Mucosa of descending colon (tissue), 3 donors: ENCODE data around the gene CHST11. TPM values are rescaled to one million over a fixed set of nuclear protein-coding genes. Genes with fewer than 3 reads are reported as not detected.

Experiments
- ATAC-seq: fragments of 200-7000 bp; cut with Tn5 transposase; one replicate; pipeline ENCODE4 v1.9.1; 2020; ENCODE audit warnings: mild to moderate bottlenecking, moderate library complexity
- DNase-seq, 3 donors: peaks; one replicate each; pipeline ENCODE4 v3.0.0-alpha.2; 2020
- H3K36me3 ChIP-seq: fragments of 200-600 bp; one replicate; pipeline ENCODE4 v1.8.0; 2021; ENCODE audit warnings: low read depth, mild to moderate bottlenecking
- H3K4me1 ChIP-seq: fragments of 200-600 bp; one replicate; pipeline ENCODE4 v1.8.0; 2021; ENCODE audit warnings: low read depth, mild to moderate bottlenecking
- H3K4me3 ChIP-seq: fragments of 200-600 bp; one replicate; pipeline ENCODE4 v1.8.0; 2021; ENCODE audit warnings: mild to moderate bottlenecking
- H3K9me3 ChIP-seq: fragments of 200-600 bp; one replicate; pipeline ENCODE4 v1.8.0; 2021; ENCODE audit warnings: mild to moderate bottlenecking
- CTCF ChIP-seq: fragments of 200-600 bp; IDR thresholded peaks from one replicate; pipeline ENCODE4 v1.8.0; 2022; ENCODE audit warnings: antibody characterized with exemption, mild to moderate bottlenecking
- intact Hi-C, 2 donors: fragments of 100-400 bp; cut with DNase I in 1 of 2; cut with micrococcal nuclease in 1 of 2; formaldehyde crosslinking; loops; one replicate each; pipeline versions ENCODE4 v1.11.0 to v1.11.1; 2022; cut with DNase I, micrococcal nuclease
- total RNA-seq, 3 donors: library from RNA; stranded (reverse); fragmentation: NEBNext Ultra II Directional in 2 of 3; extraction: Animal tissue kit (Norgen Biotek cat#: 25700) in 2 of 3; gene quantifications; one replicate each; pipeline versions ENCODE4 v1.2.1 to v1.2.4, GENCODE V29; 2021 to 2023
- donor health status: DM: no; HTN: no; CAD: no; lungs with moderate emphysema.
- donor health status: DM: no; HTN: no; CAD: no.
- donor health status: DM: no; HTN: yes; CAD: no.

The CHST11 gene
- total RNA-seq, 3 donors from 2014 or later = 3.3 to 15.2 (median 6.6) TPM

DNA sequence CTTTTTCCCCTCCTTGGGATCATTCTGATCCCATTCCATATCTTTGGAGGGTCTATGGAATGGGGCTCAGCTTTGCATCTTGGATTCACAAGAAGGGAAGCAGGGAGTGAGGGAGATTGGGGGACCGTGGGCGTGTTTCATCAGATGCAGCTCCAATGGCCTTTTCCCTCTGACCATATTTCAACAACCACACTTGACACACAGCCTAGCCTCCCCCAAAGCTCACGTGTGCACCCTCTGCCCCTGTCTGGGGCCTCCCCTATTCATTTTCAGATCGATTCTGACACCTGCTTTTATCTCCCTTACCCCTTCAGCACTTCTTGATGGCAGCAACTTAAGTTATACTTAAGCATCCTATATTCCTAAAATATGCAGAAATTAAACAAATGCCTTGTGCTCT lies 126.6 kb downstream of the CHST11 start:
- H3K9me3 ChIP-seq = no peaks in the 10 kb centered on the region
- TF ChIP-seq CTCF = no peak
- ATAC-seq = no peak
- DNase-seq = no peak
- no peak overlapping the region for H3K4me3 ChIP-seq
- peaks cover 3% of the 10 kb centered on the region for H3K4me1 ChIP-seq
- intact Hi-C loops = loop anchor here in 1 of 2 donors (5.0 kb wide), 1 partner anchor 126 kb away; the partner anchor contains the start of gene CHST11
- no peaks in the 10 kb centered on the region for H3K36me3 ChIP-seq

- no peak for TF ChIP-seq CTCF
- H3K9me3 ChIP-seq = no peaks in the 10 kb centered on the region
- DNase-seq (no peak), ATAC-seq (no peak)
- no peaks in the 10 kb centered on the region for H3K36me3 ChIP-seq
- intact Hi-C loops = no loop called here
- no peak overlapping the region for H3K4me3 ChIP-seq
- no peaks in the 10 kb centered on the region for H3K4me1 ChIP-seq
Measured at GRCh38 chr12:104585448-104586055, 128.8 kb downstream of the CHST11 start.

DNA sequence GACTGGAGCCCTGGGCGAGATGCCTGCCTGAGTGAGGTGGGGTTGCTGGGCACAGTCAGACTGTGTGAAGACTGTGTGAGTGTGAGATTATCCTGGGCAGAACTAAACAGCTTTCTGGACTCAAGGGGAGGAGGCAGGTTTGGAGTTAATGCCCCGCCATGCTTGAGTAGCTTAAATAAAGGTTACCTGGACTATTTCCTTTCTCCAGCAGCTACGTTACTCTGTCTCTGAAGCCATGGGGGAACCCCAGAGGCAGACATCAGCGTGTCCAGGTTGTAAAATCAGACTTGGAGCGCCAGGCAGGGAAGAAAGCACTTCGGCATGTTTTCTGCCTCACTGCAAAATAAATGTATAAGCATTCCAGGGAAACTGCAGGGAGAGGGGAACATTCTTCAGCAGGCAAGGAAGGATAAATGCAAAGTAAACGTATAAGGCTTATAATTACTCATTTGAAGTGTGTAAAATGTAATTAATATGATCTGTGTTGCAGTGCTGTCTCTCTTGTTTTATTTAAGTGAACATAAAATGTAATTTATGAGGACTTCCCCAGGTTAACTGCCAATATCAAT lies 129.7 kb downstream of the CHST11 start:
- intact Hi-C loops = no loop called here
- Histone ChIP-seq H3K36me3 (no peaks in the 10 kb centered on the region), H3K9me3 (no peaks in the 10 kb centered on the region), H3K4me1 (no peaks in the 10 kb centered on the region), H3K4me3 (no peak overlapping the region)
- no peak for DNase-seq
- ATAC-seq = no peak
- TF ChIP-seq CTCF = no peak

GRCh38 chr12:104588047-104588920 lies 131.5 kb downstream of the CHST11 start:
- ATAC-seq = no peak
- intact Hi-C loops = no loop called here
- no peak for DNase-seq
- H3K4me1 ChIP-seq = no peaks in the 10 kb centered on the region
- H3K36me3 ChIP-seq = no peaks in the 10 kb centered on the region
- no peaks in the 10 kb centered on the region for H3K9me3 ChIP-seq
- TF ChIP-seq CTCF = no peak
- no peak overlapping the region for H3K4me3 ChIP-seq

DNA sequence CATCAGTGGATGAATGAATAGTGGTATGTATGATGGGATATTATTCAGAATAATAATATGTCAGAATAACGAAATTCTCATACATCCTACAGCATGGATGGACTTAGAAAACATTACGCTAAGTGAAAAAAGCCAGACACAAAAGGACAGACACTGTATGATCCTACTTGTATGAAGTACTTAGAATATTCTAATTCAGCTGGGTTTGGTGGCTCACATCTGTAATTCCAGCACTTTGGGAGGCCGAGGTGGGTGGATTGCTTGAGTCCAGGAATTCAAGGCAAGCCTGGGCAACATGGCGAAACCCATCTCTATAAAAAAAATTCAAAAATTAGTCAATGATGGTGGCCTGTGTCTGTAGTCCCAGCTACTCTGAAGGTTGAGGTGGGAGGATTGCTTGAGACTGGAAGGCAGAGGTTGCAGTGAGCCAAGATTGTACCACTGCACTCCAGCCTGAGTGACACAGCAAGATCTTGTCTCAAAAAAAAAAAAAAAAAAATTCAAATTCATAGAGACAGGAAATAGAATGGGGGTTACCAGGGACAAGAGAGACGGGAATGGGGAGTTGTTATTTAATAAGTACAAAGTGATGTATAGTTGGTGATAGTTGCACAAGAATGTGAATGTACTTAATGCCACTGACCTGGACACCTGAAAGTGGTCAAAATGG lies 132.3 kb downstream of the CHST11 start:
- intact Hi-C loops = no loop called here
- no peaks in the 10 kb centered on the region for H3K4me1 ChIP-seq
- H3K36me3 ChIP-seq = no peaks in the 10 kb centered on the region
- DNase-seq (no peak), ATAC-seq (no peak)
- no peak for TF ChIP-seq CTCF
- no peaks in the 10 kb centered on the region for H3K9me3 ChIP-seq
- H3K4me3 ChIP-seq = no peak overlapping the region
